NCI-H82 (cell line): ENCODE data around the gene MALT1.

ENCODE experiments used
- DNase-seq: peaks from one replicate; lab custom pipeline; 2025; lab: John Stamatoyannopoulos, UW

The MALT1 gene

GRCh38 chr18:58692422-58693185, 21.3 kb downstream of the MALT1 start:
- DNase-seq = no peak

- DNase-seq = no peak
Measured at GRCh38 chr18:58694221-58694620, 23.0 kb downstream of the MALT1 start.

DNA sequence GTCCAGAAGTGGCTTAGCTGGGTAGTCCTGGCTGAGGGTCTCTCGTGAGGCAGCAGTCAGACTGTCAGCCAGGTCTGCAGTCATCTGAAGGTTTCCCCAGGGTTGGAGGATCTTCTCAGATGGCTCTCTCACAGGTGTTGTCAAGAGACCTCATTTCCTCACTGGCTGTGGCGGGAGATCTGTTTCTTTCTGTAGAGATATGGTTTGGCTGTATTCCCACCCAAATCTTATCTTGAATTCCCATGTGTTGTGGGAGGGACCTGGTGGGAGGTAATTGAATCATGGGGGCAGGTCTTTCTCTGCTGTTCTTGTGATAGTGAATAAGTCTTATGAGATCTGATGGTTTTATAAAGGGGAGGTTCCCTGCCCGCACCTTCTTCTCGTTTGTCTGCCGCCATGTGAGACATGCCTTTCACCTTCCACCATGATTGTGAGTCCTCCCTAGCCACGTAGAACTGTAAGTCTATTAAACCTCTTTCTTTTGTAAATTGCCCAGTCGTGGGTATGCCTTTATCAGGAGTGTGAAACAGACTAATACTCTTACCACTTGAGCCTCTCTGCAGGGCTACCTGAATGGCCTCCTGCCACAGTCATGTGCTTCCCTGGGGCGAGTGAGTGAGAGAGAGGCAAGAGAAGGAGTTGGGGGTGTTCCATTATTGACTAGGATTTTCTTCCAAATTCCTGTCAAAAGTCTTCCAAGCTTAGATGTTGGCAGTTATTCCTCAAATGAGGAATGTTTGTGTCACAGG, 23.6 kb downstream of the MALT1 start:
- no peak for DNase-seq

DNA sequence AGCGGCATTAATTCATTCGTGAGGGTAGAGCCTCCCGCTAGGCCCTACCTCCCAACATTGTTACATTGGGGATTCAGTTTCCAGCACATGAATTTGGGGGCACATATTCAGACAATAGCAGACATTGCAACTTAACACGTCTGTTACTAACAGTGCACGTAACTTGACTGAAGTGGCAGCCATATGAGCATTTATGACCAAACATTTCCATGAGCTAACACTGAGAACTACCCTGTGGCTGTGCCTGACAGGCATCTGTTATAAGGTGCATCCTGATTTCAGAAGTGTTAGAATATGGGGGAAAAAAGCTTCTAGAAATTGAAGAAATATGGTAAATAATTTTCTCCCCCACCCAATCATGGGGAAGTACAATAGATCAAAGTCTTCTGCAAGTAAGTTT, 24.5 kb downstream of the MALT1 start:
- DNase-seq = no peak

DNA sequence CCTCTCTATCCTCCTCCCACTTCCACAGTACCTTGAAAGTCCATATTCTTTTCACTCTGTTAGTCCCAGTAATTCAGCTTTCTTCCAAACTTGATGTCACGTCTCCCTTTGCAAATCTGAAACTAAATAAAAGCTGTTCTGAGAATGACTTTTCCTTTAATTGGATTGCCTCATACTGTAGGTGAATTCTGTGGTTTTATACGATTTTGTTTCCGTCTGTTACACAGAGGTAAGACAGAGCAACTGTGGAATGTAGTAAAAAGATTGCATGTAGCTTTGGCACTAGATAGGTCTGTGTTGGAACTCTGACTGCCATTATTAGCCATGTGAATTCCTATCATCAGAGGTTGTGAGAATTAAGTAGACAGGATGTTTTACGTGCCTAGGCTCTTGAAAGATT, 25.9 kb downstream of the MALT1 start:
- no peak for DNase-seq

DNA sequence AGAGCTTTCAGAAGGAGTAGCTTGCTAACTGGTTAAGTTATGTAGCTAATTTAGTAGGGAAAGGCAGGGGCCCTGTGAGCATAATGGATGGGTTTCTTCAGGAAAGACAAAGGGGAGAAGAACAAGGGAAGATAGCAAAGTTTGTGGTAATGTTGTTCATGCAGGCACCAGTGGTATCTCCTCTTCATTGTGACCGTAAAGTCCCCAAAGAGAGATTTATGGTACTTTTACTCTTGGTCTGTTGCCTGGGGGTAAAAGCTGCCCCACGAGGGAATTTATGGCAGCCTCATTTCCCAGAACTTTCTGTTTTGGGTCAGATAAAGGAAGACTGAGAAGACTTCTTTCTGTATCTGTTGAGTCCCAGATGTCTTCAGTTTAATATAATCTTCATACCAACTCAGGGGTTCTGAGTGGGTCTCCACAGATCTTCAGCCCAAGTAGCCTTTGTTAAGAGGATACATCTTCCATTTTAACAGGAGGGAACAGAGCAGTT, 27.5 kb downstream of the MALT1 start:
- DNase-seq = no peak

GRCh38 chr18:58699551-58699950, 28.3 kb downstream of the MALT1 start:
- peak; percentile 75 for DNase-seq

DNA sequence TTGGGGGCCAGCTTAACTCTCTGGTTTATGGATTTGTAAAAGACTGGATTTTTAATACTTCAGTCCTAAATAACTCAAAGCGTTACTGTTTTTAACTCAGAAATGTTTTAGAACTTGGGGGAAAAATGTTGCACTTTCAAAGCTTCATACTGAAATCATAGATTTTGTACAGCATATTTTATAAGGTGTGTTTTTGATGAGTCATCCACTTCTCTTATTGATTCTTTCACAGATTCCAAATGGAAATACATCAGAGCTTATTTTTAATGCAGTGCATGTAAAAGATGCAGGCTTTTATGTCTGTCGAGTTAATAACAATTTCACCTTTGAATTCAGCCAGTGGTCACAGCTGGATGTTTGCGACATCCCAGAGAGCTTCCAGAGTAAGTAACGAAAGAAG, 28.9 kb downstream of the MALT1 start:
- no peak for DNase-seq

DNA sequence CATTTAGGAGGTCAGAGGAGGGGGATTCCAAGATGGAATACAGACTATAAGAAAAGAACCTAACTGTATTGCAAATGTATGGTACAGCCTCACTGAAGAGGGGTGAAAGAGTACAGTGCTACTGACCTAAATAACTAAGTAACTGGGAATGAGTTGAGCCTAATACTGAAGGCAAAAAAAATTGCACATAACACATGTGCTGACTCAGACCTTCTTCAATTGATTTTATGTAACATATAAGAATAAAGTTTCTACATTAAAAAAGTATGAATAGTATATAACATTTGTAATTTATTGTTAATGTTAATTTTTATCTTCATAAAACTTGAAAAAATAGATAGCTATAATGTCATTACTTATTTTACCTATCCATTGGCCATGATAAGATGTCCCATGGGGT, 41.7 kb downstream of the MALT1 start:
- DNase-seq = no peak

- DNase-seq = no peak
Measured at GRCh38 chr18:58714259-58714658, 43.0 kb downstream of the MALT1 start.

- DNase-seq = no peak
Measured at GRCh38 chr18:58714821-58715220, 43.6 kb downstream of the MALT1 start.

DNA sequence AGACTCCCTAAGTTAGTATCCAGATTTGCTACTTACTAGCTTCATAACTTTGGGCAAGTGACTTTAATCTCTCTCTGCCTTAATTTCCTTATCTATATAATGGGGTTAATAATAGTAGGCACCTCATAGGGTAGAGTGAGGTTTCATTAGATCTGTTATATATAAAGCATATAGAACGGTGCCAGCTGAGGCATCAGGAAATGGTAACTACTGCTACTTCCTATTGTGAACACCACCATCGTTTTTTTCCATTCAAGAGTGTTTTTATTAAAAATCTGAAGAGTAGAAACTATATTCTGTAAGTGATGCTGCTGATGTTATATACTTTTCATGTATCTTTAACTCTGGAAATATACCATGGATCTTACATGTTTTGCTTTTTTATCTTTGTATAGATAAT, 44.3 kb downstream of the MALT1 start:
- DNase-seq = no peak

DNA sequence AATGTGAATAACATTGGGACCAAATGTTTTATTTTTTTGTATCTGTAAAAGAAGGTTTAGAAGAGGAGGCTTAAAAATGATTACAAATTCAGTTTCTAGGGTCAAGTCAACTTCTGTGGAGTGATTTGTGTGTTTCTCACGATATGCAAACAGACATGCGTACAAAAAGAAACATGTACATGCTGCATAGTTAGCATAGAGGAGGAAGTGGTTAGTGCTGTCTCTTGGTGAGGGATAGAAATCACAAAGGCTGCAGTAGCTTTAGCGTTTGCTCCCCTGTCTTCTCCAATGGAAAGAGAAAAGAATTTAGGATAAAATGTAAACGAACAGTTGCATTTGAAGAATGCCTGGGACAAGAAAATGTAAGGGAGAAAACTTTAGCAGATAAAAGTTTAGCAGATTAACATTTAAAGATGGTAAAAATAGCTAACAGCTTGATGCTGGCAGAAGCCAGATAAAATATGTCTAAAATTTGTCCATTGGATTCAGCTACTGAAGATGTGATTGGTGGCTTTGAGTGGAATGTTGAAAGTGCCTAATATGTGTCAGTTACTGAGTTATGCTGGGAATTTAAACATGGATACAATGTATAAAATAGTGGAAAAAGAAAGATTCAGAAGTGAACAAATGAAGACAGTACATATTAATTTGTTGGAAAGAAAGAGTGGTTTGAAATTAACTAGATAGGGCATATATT, 44.9 kb downstream of the MALT1 start:
- DNase-seq = no peak

DNA sequence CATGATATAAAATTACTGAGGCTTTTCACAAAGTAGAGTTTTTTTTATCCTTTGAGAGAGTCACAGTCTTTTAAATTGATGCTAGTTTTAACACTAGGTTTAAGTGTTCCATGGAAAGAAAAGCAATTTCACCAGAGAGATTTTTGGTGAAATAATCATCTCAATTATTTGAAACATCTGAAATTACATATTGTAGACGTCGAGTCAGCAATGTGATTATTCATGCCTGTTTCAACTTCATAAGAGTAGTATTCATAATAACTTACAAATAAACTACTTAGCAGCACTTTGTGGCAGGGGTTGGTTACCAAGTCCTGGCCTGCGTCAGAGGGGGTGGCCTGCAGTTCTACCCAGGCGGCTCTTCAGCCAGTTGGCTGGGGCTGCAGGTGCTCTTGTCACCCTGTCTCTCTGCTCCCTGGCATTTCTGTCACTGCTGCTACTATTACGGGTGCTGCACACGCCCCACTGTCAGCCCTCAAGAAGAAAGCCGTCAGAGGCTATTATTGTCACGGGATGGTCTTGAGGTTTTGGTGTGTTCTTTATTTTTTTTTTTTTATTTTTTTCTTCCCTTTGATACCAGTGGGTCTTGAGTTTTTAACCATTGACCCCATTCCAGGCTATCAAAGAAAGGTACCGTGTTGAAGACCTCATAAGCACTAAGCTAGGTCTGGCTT, 50.4 kb downstream of the MALT1 start:
- DNase-seq = no peak

- DNase-seq = peak; percentile 57
Measured at GRCh38 chr18:58723810-58724602, 52.7 kb downstream of the MALT1 start.

GRCh38 chr18:58726671-58727070, 55.4 kb downstream of the MALT1 start:
- no peak for DNase-seq

DNA sequence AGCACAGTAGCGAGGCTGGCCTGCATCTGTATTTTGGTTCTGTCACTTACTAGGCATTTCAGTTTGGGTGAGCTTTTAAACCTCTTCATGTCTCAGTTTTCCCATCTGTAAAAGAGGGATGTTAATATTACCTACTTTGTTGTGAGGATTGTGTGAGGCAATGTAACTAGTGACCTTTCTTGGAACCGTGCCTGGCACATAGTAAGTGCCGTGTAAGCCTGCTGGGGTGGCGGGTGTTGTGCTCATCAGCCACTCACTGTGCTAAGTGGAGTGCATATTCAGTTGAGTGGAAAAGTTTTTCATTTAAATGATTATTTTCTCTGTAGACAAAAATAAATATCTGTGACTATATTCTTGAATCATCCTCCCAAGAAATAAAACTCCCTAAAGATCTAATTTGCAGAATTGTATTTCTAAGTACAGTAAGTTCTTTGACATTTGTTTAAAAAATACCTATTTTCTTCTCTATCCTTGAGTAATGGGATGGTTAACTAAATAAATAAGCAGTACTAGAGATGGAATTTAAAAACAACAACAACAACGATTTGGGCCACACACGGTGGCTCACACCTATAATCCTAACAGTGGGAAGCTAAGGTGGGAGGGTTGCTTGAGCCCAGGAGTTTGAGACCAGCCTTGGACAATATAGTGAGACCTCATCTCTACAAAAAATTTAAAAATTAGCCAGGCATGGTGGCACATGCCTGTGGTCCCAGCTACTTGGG, 56.7 kb downstream of the MALT1 start:
- no peak for DNase-seq

GRCh38 chr18:58728719-58729118, 57.5 kb downstream of the MALT1 start:
- no peak for DNase-seq

DNA sequence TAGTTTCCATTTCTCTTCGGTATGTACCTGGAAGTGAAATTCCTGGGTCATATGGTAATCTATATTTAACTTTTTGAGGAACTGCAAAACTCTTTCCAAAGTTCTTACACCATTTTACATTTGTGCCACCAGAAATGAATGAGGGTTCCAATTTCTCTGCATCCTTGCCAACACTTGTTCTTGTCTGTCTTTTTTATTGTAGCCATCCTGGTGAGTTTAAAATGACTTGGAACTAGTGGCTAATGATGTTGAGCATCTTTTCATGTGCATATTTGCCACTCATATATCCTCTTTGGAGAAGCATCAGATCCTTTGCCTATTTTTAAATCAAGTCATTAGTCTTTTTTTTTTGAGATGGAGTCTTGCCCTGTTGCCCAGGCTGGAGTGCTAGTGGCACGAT, 59.4 kb downstream of the MALT1 start:
- DNase-seq = no peak

DNA sequence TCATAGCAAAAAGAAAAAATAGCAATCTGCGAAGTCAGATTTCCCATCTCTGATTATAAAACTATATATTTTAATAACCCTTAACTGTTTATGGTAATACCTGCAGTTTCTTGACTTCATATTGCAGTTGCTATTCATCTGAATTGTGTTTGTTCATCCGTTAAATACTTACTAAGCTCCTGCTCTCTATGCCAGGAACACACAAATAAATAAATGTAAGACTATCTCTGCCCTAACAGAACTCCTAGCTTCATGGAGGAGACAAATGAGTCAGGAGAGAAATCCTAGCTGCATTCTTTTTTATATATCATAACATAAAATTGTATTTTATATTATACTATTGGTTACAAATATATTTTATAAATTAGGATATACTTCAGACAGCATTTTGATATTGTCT, 61.2 kb downstream of the MALT1 start:
- no peak for DNase-seq

GRCh38 chr18:58733866-58734265, 62.6 kb downstream of the MALT1 start:
- DNase-seq = no peak
